ENCODE results near the gene PDE7B.
"Not testable (repeated sequence)": the region's sequence is repeated elsewhere in the genome, so short reads cannot be mapped to it uniquely, and the experiment has no call there.

Gene PDE7B

DNA sequence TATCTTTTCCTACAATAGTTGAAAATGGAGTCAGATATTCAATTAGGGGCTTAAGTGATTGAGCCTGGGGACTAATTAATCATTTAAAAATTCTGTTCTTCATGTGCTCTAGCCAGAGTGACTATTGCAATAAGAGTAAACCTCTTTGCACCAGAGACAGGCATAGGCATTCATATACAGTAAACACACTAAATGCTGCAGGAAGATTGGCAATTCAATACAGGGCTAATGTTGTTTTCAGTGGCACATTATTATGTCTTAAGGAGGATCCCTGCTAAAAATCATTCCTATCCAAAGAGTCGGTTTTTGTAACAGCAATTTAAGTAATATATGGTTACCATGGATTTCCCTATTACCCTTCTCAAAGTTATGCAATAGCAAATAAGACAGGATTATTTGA lies 1.2 kb downstream of the PDE7B start:
- no peak for DNase-seq

- DNase-seq, result no peak
These were observed 1.7 kb downstream of the PDE7B start for GRCh38 chr6:135853227-135853626.

GRCh38 chr6:135853986-135854385 lies 2.5 kb downstream of the PDE7B start:
- no peak for DNase-seq

- DNase-seq, result no peak
These were observed 3.3 kb downstream of the PDE7B start for GRCh38 chr6:135854799-135855198.

DNA sequence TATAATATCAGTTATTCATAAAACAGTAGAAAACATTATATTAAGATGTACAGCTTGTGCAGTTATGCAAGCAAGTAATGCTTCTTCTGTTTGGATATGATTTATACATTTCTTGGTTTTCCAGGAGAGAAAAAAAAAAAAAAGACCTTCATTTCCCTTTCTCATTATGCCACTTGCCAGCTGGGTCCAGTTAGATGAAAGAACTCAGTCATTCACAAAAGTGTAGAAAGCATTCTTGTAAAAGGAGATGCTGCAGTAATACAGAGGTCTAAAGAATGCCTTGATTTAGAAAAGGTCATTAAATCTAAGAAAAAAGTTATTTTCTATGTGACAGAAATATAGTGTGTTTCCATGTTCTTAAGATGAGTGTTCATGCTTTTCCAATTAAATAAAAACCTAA lies 7.4 kb downstream of the PDE7B start:
- DNase-seq, result no peak

GRCh38 chr6:135860361-135860760 lies 8.9 kb downstream of the PDE7B start:
- DNase-seq, result no peak

DNA sequence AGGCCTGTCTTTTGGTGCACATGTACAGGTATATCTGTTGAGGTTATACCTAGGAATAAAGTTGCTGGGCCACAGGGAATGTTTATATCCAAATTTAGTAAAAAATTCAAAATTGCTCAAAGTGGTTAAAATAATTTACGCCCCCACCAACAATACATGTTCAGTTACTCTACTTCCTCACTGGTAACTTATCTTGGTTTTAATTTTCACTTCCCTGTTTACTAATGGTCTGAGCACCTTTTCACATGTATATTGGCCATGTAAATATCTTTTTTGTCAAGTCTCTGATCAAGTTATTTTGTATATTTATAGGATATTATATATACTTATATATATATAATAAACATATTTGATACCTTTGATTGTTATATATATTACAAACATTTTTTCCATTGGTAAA lies 9.7 kb downstream of the PDE7B start:
- DNase-seq, result no peak

- DNase-seq, result not testable (repeated sequence)
These were observed 13.4 kb downstream of the PDE7B start for GRCh38 chr6:135864929-135865328.

DNA sequence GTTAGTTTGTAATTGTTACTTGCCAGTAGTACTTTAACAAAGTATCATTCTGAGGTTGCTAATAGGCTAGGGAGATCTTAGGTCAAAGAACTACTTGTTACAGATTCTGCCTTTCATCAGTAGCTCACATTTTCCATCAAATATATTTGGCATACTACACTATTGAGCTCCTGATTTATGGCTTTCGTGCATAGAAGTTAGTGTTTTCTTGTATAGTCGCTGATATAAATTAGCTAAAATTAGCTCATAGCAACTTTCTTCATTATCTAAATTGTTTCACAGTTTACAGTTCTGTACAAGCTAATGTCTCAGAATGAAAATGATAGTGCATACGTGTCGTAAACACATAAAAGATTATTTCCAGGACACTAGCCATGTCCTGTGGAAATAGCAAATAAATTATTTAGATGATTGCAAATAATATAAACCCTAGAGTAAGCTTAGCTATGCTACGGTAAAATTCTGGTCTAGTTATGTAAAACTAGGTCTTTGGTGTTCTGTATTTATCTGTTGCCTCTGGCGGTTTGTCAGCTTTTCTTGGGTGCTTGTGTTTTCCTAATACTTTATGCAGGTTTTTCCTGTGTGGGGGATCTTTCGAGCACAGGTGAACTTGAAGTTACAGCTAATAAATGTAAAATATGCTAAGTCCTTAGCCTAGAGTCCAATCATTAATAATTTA lies 15.1 kb downstream of the PDE7B start:
- DNase-seq, result no peak

DNA sequence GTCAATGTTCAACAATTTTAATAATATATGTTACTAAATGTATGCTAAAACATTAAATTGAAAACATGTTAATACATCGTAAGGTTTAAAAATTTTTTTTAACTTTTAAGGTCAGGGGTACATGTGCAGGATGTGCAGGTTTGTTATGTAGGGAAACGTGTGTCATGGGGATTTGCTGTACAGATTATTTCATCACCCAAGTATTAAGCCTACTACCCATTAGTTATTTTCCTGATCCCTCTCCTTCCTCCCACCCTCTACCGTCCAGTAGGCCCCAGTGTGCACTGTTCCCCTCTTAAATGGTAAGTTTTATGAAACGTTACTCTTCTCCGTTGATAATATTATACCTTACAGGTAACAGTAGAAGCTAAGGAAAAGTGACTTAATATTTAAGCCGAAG lies 15.8 kb downstream of the PDE7B start:
- DNase-seq, result no peak

- DNase-seq, result no peak
These were observed 18.4 kb downstream of the PDE7B start for GRCh38 chr6:135869857-135870256.

GRCh38 chr6:135870722-135871121 lies 19.2 kb downstream of the PDE7B start:
- DNase-seq, result no peak

- DNase-seq, result no peak
These were observed 19.8 kb downstream of the PDE7B start for GRCh38 chr6:135871296-135871695.

GRCh38 chr6:135871878-135872277 lies 20.4 kb downstream of the PDE7B start:
- DNase-seq, result no peak

GRCh38 chr6:135875446-135875845 lies 23.9 kb downstream of the PDE7B start:
- no peak for DNase-seq

- no peak for DNase-seq
These were observed 24.6 kb downstream of the PDE7B start for GRCh38 chr6:135876058-135876457.

GRCh38 chr6:135877666-135878065 lies 26.2 kb downstream of the PDE7B start:
- no peak for DNase-seq

GRCh38 chr6:135880066-135880972 lies 28.8 kb downstream of the PDE7B start:
- DNase-seq, result no peak

GRCh38 chr6:135883045-135883444 lies 31.5 kb downstream of the PDE7B start:
- no peak for DNase-seq

DNA sequence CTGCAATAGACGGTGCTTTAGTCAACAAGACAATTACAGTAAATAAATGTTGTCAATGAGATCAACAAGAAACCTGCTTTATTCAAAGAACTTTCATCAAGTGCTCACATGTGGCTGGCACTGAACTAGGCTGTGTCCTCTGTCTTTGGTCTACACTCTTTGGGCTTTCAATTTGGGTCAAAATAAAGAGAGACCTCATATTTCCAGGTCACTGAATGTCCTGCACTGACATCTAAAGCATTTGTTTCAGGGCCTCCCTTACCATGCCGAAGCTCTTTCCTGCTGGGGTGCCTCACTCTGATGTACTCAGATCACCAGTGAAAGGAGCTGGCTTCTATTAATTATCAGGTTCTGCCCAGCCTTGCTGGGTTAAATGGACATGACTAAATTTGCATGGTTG lies 32.0 kb downstream of the PDE7B start:
- DNase-seq, result no peak

DNA sequence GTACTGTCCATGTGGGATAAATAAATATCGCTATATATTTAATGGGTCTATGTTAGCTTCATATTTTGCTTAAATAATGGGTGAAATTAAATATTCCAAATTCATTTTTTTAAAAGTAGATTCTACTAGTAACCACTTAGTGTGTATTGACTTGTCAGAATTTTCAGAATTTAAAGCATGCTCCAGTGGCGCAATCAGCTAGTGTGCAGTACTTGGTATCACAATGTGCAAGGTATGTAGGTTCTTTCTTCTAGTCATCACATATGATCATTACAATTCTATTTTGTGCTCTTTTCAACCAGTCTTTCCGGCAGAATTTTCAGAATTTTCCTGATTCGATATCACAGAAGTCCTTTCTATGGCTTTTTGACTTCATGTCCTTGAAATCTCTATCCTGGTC lies 32.6 kb downstream of the PDE7B start:
- no peak for DNase-seq

DNA sequence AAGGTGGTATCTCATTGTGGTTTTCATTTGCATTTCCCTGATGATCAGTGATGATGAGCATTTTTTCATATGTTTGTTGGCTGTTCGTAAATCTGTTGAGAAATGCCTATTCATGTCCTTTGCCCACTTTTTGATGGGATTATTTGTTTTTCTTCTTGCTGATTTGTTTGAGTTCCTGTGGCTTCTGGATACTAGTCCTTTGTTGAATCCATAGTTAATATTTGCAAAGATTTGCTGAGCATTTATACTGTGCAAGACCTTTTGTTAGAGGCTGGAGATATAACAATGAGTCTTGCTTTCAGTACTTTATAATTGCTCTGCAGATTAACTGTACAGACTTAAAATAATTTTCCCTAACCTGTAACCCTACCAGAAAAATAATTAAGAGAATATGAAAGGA lies 35.6 kb downstream of the PDE7B start:
- DNase-seq, result no peak

DNA sequence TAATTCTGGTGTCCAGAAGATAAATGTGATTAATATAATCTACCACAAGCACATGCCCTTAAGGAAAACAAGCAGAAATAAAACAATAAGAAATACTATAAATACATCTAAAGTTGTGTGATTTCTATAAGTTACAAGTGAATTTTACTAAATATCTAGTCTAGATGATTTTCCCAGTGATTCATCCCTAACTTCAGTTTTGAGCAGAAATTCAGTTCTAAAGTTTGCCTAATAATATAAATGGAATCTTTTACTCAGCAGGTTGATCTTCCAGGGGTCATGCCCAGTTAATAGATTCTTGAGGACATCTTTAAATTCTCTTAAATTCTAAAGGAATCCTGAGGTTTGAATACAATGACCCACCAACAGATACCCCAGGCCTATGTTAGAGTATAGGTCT lies 37.3 kb downstream of the PDE7B start:
- no peak for DNase-seq

DNA sequence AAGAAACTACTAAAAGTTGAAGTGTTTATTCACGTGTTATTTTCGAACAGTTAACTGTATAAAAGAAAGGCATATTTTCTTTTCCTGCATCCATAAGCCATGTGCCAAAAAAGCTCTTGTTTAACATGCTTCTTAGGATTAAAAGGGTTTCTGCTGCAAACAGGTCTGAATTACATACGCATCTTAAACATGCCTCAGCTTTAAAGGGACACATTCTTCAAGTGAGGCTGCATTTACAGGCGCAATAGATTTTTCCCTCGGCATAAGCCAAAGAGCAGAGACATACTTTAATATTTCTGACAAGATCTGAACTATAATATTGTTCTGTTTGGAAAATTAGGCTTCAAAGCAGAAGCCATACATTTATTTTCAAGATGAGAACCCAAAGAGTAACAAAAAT lies 39.4 kb downstream of the PDE7B start:
- no peak for DNase-seq

DNA sequence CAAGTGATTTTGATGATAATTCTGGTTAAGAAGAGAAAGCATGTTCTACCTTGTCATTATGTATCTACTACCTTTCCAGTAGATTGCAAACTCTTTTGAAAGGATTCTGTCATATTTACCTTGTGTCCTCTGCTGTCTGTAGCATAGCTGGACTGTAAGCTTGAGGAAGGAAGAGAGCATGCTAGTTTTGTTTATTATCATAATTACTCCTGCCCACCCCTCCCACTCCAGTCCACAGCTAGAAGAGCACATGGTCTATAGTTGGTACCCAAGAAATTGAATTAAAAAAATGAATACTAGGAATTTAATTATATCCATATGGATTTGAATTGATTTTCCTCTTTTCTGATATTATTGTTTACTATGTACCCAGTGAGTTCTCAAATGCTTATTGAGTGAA lies 40.2 kb downstream of the PDE7B start:
- no peak for DNase-seq

Data from NCI-H510A (cell line).